Measurements from ENCODE around the gene PLEKHN1.
"Not testable (repeated sequence)": the region's sequence is repeated elsewhere in the genome, so short reads cannot be mapped to it uniquely, and the experiment has no call there.

Gene PLEKHN1

GRCh38 chr1:942864-943533 is 23.3 kb upstream of the PLEKHN1 start:
- DNase-seq = no peak

GRCh38 chr1:943545-944340 is 22.5 kb upstream of the PLEKHN1 start:
- no peak for DNase-seq

DNA sequence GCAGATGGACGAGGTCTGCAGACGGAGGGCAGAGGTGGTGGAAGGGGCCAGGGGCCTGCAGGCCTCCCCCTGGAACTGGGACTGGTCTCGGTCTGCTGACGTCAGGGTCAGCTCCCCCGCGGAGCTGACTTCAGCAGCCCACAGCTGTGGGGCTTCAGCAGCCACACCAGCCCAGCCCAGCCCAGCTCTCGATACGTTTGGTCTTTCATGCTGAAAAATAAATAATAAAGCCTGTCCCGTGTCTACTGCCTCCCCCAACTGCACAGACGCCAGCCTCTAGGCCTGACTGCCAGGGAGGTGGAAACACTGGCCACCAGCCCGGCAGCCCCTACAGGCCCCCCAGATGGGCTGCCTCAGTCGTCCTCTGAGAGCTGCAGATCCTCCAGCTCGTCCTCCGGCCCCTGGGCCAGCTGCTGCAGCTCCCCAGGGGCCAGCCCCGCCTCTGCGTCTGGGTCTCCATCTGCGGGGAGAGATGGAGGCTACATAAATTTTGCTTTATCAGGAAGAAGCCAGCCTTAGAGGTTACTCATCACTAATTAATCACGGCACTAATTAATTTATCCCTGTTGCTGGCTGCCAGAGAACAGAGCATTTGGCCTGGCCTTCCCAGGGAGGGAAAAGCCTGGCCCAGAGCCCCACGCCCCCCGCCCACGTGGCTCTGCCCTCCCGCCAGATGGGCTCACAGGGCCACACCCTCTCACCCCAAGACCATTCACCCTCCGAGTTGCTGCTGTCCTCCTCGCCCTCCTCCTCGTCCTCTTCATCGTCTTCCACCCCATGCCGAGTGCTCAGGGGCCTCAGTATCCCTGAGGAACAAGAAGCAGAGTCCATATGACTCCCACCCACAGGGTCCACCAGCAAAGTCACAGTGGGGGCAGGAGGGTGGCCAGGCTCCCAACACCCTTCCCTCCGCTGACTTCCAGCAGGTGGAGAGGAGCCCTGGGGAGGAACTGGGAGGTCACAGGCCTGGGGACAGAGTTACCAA is 21.6 kb upstream of the PLEKHN1 start:
- DNase-seq = no peak

DNA sequence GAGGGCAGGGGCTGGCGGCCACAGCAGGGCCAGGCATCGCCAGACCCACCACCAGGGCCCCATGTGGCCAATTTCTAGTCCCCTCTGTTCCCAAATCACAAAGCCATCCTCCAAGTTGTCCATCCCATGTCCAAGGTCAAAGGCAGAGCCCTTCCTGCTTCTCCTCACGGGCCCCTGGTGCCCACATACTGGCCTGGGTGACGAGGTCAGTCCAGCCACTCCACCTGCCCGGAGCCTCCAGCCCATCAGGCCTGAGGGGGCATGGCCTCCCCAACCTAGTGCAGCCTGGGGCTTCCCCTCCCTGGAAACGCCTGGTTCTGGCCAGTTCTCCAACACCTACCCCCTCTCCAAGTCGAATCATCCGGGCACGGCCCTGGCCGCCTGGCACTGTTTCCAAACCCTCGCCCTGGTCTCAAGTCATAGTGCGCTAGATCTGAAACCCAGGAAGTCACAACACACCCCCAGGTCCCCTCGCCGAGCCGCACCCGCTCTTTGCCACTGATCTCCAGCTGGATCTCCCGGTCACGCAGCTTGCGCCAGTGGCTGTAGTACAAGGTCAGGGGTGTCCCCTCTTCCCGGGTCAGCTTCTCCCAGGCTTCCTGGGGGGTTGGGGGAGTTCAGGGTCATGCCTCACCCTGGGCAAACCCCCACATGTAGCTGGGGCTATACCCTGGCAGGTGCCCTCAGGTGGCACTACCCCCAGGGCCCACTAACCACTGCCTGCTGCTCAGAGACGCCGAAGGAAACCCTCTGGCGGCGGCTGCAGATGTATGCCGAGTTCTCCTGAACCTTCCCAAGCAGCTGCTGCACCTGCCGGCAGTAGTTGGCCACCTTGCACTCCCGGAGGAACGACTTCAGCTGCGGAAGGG is 20.4 kb upstream of the PLEKHN1 start:
- DNase-seq = no peak

- DNase-seq = not testable (repeated sequence)
Measured at GRCh38 chr1:946811-947210, 19.5 kb upstream of the PLEKHN1 start.

- DNase-seq = no peak
Measured at GRCh38 chr1:947958-948357, 18.3 kb upstream of the PLEKHN1 start.

DNA sequence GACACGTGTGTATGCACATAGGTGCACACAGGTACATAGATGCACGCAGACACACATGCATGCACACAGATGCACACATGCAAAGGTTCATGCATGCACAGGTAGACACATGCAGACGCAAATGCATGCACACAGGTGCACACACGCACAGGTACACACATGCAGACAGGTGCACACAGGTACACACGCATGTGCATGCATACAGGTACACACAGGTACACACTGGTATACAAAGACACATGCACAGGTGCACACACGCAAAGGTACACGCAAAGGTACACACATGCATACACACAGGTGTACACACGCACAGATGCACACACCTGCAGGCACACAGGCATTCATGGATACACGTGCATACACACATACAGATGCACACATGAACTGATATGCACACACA is 16.0 kb upstream of the PLEKHN1 start:
- DNase-seq = no peak

DNA sequence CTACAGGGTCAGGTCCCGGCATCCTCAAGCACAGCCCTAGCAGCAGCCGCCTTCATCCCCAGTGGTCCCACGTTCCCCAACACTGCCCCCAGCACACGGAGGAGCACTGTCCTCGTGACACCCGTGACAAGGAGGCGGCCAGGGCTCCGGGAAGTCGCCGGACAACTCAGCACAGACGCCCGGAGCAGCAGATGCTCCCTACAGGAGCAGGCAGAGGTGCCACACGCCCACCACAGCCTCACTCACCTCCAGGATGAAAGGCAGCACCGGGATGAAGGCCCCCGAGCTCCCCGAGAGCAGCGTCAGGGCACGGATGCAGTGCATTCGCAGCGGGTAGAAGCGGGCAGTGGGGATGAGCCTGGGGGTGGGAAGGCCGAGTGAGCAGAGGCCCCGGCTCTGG is 15.4 kb upstream of the PLEKHN1 start:
- no peak for DNase-seq

GRCh38 chr1:951364-951763 is 14.9 kb upstream of the PLEKHN1 start:
- no peak for DNase-seq

DNA sequence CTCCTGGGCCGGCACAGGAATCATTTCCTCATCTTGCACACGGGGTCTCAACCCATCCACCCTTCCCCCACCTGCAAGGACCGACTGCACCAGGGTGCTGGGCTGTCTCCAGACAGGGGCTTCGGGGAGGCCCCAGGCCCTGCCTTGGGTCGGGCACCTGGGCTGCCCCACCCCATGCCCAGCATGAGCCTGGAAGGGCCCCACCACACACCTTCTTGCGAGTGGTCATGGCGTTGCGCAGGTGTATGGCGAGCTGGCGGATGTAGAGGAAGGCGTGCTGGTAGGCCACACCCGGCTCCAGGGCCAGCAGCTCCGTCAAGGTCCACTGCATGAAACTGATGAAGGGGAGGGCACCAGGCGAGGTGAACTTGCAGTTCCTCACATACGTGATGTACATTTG is 14.1 kb upstream of the PLEKHN1 start:
- no peak for DNase-seq

DNA sequence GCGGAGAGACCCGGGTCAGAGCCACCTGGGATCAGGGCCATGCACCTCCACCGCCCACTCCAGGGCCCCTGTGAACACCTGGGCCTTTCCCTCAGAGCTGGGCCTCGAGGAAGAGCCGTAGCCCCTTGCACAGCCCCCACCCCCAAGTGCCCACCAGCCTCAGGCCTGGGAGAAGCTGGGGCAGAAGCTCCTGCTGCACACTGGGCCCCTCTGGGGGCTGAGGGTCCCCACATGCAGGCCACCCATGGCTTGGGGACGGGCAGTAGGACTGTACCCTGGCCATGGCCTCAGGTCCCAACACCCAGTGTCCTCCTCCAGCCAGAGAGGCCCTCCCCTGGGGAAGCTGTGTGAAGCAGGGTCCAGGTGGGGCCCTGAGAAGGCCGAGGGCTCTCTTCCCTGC is 13.7 kb upstream of the PLEKHN1 start:
- DNase-seq = no peak

GRCh38 chr1:953524-954320 is 12.6 kb upstream of the PLEKHN1 start:
- DNase-seq = no peak

- no peak for DNase-seq
Measured at GRCh38 chr1:954927-955326, 11.4 kb upstream of the PLEKHN1 start.

- no peak for DNase-seq
Measured at GRCh38 chr1:955474-955873, 10.8 kb upstream of the PLEKHN1 start.

DNA sequence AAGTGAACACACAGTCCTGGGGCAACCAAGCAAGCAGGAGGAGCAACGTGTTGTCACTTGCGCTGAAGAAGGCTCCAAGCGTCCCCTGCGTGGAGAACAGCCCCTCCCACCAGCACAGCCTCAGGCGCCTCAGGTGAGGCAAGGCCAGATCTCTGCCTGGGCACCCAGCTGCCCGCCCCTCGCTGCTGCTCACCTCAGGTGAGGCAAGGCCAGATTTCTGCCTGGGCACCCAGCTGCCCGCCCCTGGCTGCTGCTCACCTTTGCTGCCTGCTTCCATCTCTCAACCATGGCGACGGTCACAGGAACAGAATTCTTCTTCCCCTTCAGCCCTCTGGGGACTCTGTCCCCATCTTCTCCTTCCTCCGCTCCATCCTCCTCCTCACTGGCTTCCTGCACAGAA is 9.6 kb upstream of the PLEKHN1 start:
- no peak for DNase-seq

DNA sequence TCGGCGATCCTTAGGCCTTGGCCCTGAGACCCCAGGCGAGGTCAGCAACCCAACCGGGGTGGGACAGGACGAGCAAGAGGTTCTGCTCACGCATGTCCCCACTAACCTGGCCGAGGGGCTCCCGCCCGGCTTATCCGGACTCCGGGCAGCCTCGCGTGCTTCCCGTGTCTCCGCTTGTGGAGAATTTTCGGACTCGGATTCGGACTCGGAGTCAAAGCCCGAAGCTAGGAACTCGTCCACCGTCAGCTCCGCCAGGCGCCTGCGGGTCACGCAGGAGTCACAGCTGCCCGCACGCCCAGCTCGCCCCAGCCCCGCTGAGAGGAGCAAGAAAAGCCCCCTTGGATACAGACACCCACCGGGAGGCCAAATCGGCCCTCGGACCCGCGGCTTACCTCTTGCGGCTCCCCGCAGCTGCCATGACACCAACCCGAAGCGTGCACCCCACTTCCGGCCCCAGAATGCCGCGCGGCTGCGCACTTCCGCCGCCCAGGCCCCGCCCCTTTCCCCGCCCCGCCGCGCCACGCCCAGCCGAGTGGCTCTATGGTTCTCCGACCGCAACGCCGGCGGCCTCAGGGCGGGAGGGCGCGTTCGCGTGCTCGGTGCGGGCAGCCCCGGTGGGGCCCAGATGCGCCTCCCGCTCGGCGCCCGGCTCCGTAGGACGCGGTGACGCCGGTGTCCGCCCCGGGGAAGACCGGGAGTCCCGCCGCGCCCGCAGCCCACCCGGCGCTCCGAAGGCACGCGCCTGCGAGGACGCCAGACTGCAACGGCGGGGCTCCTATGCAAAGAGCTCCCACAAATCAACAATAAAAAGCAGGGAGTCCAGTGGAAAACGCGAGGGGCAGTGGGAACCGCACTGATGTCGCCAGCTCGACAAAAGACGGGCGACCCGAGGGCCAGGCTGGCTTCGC is 7.2 kb upstream of the PLEKHN1 start, which contains the start of gene NOC2L:
NOC2L (minus strand) TSS at position 434 of the 908 bp plus-strand sequence; CDS start at position 418, 16 bp downstream.
- DNase-seq = peak; percentile 94

- DNase-seq = no peak
Measured at GRCh38 chr1:959731-960362, 6.4 kb upstream of the PLEKHN1 start.

DNA sequence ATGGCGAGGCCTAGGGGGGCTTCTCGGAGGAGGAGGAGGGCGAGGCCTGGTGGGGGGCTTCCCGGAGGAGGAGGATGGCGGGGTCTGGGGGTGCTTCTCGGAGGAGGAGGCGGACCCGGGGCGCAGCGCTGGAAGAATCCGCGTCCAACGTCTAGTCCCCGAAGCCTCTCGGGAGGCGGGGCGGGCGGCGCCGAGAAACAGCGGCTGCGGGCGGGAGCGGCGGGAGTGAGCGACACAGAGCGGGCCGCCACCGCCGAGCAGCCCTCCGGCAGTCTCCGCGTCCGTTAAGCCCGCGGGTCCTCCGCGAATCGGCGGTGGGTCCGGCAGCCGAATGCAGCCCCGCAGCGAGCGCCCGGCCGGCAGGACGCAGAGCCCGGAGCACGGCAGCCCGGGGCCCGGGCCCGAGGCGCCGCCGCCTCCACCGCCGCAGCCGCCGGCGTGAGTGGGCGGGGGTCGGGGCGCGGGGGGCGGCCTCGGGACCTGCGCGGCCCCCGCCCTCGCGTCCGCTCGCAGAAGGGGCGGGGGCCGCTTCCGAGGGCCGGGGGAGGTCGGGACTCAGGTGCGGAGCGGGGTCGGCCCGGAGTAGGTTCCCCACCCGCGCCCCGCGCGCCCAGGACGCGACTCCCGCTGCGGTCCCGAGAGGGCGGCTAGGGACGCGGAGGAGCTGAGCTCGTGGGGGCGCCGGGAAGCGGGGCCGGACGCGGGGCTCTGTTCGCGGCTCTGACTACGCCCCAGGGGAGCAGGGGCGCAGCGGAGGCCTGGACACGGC is 5.7 kb upstream of the PLEKHN1 start, which contains the start of gene KLHL17:
KLHL17 (plus strand) TSS at position 222 of the 769 bp plus-strand sequence; CDS start at position 332, 110 bp downstream.
- peak; percentile 65 for DNase-seq
